Thymus (tissue), 11 donors: ENCODE results near the gene DOCK9. TPM values are rescaled to one million over a fixed set of nuclear protein-coding genes. Genes with fewer than 3 reads are reported as not detected.

Source experiments
- DNase-seq, 9 donors: peaks; one replicate each; pipeline ENCODE4 v3.0.0-alpha.2; 2013; ENCODE audit warnings: low spot score in 9 of 9, low read depth in 6 of 9, missing footprints in 1 of 9
- H3K27ac ChIP-seq, 2 donors: one replicate each; pipeline ENCODE4 v1.5.1; 2013; ENCODE audit warnings: control low read depth in 1 of 2, low read depth in 1 of 2, low read length in 1 of 2, mild to moderate bottlenecking in 1 of 2, moderate library complexity in 1 of 2
- H3K27me3 ChIP-seq, 2 donors: one replicate each; pipeline ENCODE4 v1.5.1; 2013; ENCODE audit warnings: low read length in 1 of 2; ENCODE audit not compliant: control insufficient read depth in 2 of 2, insufficient read depth in 1 of 2
- H3K36me3 ChIP-seq, 2 donors: one replicate each; pipeline ENCODE4 v1.5.1; 2013; ENCODE audit warnings: low read length in 1 of 2, mild to moderate bottlenecking in 1 of 2, moderate library complexity in 1 of 2; ENCODE audit not compliant: control insufficient read depth in 2 of 2, insufficient read depth in 2 of 2
- H3K4me1 ChIP-seq, 2 donors: one replicate each; pipeline ENCODE4 v1.5.1; 2013; ENCODE audit warnings: low read length in 2 of 2; ENCODE audit not compliant: control insufficient read depth in 2 of 2, insufficient read depth in 2 of 2
- H3K4me3 ChIP-seq, 2 donors: one replicate each; pipeline ENCODE4 v1.5.1; 2013; ENCODE audit warnings: low read length in 2 of 2, control low read depth in 1 of 2, mild to moderate bottlenecking in 1 of 2
- H3K9me3 ChIP-seq, 2 donors: one replicate each; pipeline ENCODE4 v1.5.1; 2013; ENCODE audit warnings: low read length in 1 of 2, mild to moderate bottlenecking in 1 of 2; ENCODE audit not compliant: control insufficient read depth in 2 of 2, insufficient read depth in 1 of 2
- WGBS: extraction: QIAGEN DNeasy Blood & Tissue Kit; methylation state at CpG from one replicate; pipeline ENCODE4 v1.1.7; 2013; 5-methylcytosine and 5-hydroxymethylcytosine counted together
- polyA plus RNA-seq: library from polyadenylated mRNA; stranded (reverse); fragments of 200-250 nt; gene quantifications from one replicate; pipeline ENCODE4 v1.2.3, GENCODE V29; 2013
- total RNA-seq: library from RNA; stranded (reverse); fragments of 120-200 nt; gene quantifications from one replicate; pipeline ENCODE4 v1.2.4, GENCODE V29; 2013
- donor health status: healthy.

DOCK9 gene
- total and polyA plus RNA-seq, 2 donors, result 34.0 to 37.9 TPM

GRCh38 chr13:98999639-98999952, 21.7 kb upstream of the DOCK9 start:
- no peak for DNase-seq
- Histone ChIP-seq H3K4me1 (peaks cover 46 to 73% of the 10 kb centered on the region in 2 donors), H3K4me3 (no peak overlapping the region), H3K27ac (no peak overlapping the region), H3K36me3 (no peaks in the 10 kb centered on the region), H3K27me3 (no peaks in the 10 kb centered on the region), H3K9me3 (no peaks in the 10 kb centered on the region)
- 91% methylated on average over 2 of the region's 2 CpGs for WGBS

- Histone ChIP-seq H3K9me3 (no peaks in the 10 kb centered on the region), H3K27me3 (no peaks in the 10 kb centered on the region), H3K4me1 (peaks cover 49 to 77% of the 10 kb centered on the region in 2 donors), H3K4me3 (no peak overlapping the region), H3K36me3 (no peaks in the 10 kb centered on the region), H3K27ac (peak overlapping the region; percentile 2 to 37)
- DNase-seq, result peak in 2 of 9 donors; percentile 43 to 77
- 47% methylated on average over 8 of the region's 8 CpGs for WGBS
Observed at GRCh38 chr13:98998831-98999638, 21.2 kb upstream of the DOCK9 start.

GRCh38 chr13:98997738-98998641, 20.1 kb upstream of the DOCK9 start:
- Histone ChIP-seq H3K27me3 (no peaks in the 10 kb centered on the region), H3K9me3 (no peaks in the 10 kb centered on the region), H3K4me1 (peaks cover 46 to 84% of the 10 kb centered on the region in 2 donors), H3K36me3 (no peaks in the 10 kb centered on the region), H3K27ac (no peak overlapping the region), H3K4me3 (no peak overlapping the region)
- WGBS, result 93% methylated on average over 9 of the region's 9 CpGs
- DNase-seq, result peak in 1 of 9 donors; percentile 51

- WGBS, result 94% methylated on average over 11 of the region's 11 CpGs
- no peak overlapping the region for H3K4me3 ChIP-seq
- H3K4me1 ChIP-seq, result peaks cover 49 to 88% of the 10 kb centered on the region in 2 donors
- peak overlapping the region; percentile 9 to 45 for H3K27ac ChIP-seq
- H3K36me3 ChIP-seq, result no peaks in the 10 kb centered on the region
- H3K9me3 ChIP-seq, result no peaks in the 10 kb centered on the region
- peak in 1 of 9 donors; percentile 68 for DNase-seq
- H3K27me3 ChIP-seq, result no peaks in the 10 kb centered on the region
Observed at GRCh38 chr13:98997011-98997730, 19.3 kb upstream of the DOCK9 start.

GRCh38 chr13:98996046-98996445, 18.2 kb upstream of the DOCK9 start:
- no peaks in the 10 kb centered on the region for H3K36me3 ChIP-seq
- H3K4me3 ChIP-seq, result no peak overlapping the region
- peaks cover 49 to 83% of the 10 kb centered on the region in 2 donors for H3K4me1 ChIP-seq
- no peaks in the 10 kb centered on the region for H3K9me3 ChIP-seq
- 97% methylated on average over 5 of the region's 5 CpGs for WGBS
- H3K27ac ChIP-seq, result peak overlapping the region; percentile 53 to 80
- H3K27me3 ChIP-seq, result no peaks in the 10 kb centered on the region
- DNase-seq, result no peak

GRCh38 chr13:98994896-98995295, 17.0 kb upstream of the DOCK9 start:
- peak overlapping the region; percentile 90 to 99 for H3K27ac ChIP-seq
- WGBS, result 15% methylated on average over 6 of the region's 6 CpGs
- no peaks in the 10 kb centered on the region for H3K27me3 ChIP-seq
- H3K4me1 ChIP-seq, result peaks cover 45 to 73% of the 10 kb centered on the region in 2 donors
- no peak overlapping the region for H3K4me3 ChIP-seq
- H3K9me3 ChIP-seq, result no peaks in the 10 kb centered on the region
- H3K36me3 ChIP-seq, result no peaks in the 10 kb centered on the region
- DNase-seq, result peak in 8 of 9 donors; percentile 45 to 93 (median 78)

GRCh38 chr13:98994080-98994479, 16.2 kb upstream of the DOCK9 start:
- Histone ChIP-seq H3K4me3 (no peak overlapping the region), H3K27me3 (no peaks in the 10 kb centered on the region), H3K4me1 (peaks cover 37 to 65% of the 10 kb centered on the region in 2 donors), H3K9me3 (no peaks in the 10 kb centered on the region), H3K36me3 (no peaks in the 10 kb centered on the region), H3K27ac (peak overlapping the region; percentile 26 to 99)
- no peak for DNase-seq
- WGBS, result over 99% methylated on average over 2 of the region's 2 CpGs

GRCh38 chr13:98992355-98992754, 14.5 kb upstream of the DOCK9 start:
- no peaks in the 10 kb centered on the region for H3K9me3 ChIP-seq
- DNase-seq, result no peak
- H3K27me3 ChIP-seq, result no peaks in the 10 kb centered on the region
- H3K4me1 ChIP-seq, result peaks cover 20 to 48% of the 10 kb centered on the region in 2 donors
- WGBS, result 83% methylated on average over 7 of the region's 7 CpGs
- no peak overlapping the region for H3K4me3 ChIP-seq
- H3K36me3 ChIP-seq, result no peaks in the 10 kb centered on the region
- peak overlapping the region in 1 of 2 donors; percentile 26 for H3K27ac ChIP-seq
